ENCODE results near the gene PSMC4.
A peak's percentile ranks its signal among the peaks of the same experiment; 100 is the strongest.
"Not testable (repeated sequence)": the region's sequence is repeated elsewhere in the genome, so short reads cannot be mapped to it uniquely, and the experiment has no call there.

Gene PSMC4

GRCh38 chr19:39953915-39954314 lies 17.1 kb upstream of the PSMC4 start:
- peak; percentile 15 for ATAC-seq (replicated peaks)
- H3K4me1 Mint-ChIP-seq (ENCODE audit: low read depth in 2 of 2): peaks cover 33 to 50% of the 10 kb centered on the region in 2 donors
- peaks cover 2 to 7% of the 10 kb centered on the region in 2 donors for H3K9me3 Mint-ChIP-seq

GRCh38 chr19:39957886-39958285 lies 13.1 kb upstream of the PSMC4 start:
- not testable (repeated sequence) for H3K27ac Mint-ChIP-seq

More at GRCh38 chr19:39953915-39954314, 17.1 kb upstream of the PSMC4 start:
- no peaks in the 10 kb centered on the region for H3K27me3 Mint-ChIP-seq
- H3K27ac Mint-ChIP-seq: peak overlapping the region; percentile 92 to 94
- H3K36me3 Mint-ChIP-seq (ENCODE audit: insufficient read depth): peaks cover 6% of the 10 kb centered on the region
- H3K4me3 Mint-ChIP-seq: peak overlapping the region; percentile 22 to 47
- no peak for DNase-seq

GRCh38 chr19:39958942-39959341 lies 12.0 kb upstream of the PSMC4 start:
- H3K36me3 Mint-ChIP-seq (ENCODE audit: insufficient read depth); H3K27me3 Mint-ChIP-seq; ATAC-seq (replicated peaks); H3K9me3 Mint-ChIP-seq; DNase-seq: not testable (repeated sequence)
- Mint-ChIP-seq H3K4me1 (ENCODE audit: low read depth in 2 of 2) (peaks cover 6 to 15% of the 10 kb centered on the region in 2 donors), H3K4me3 (peak overlapping the region in 1 of 2 donors; percentile 54), H3K27ac (peak overlapping the region; percentile 49)

More at GRCh38 chr19:39957886-39958285, 13.1 kb upstream of the PSMC4 start:
- not testable (repeated sequence) for DNase-seq; H3K9me3 Mint-ChIP-seq; H3K36me3 Mint-ChIP-seq (ENCODE audit: insufficient read depth); H3K27me3 Mint-ChIP-seq; H3K4me3 Mint-ChIP-seq; ATAC-seq (replicated peaks)
- peaks cover 14 to 25% of the 10 kb centered on the region in 2 donors for H3K4me1 Mint-ChIP-seq (ENCODE audit: low read depth in 2 of 2)

- not testable (repeated sequence) for H3K27me3 Mint-ChIP-seq; DNase-seq; H3K9me3 Mint-ChIP-seq; H3K4me3 Mint-ChIP-seq; ATAC-seq (replicated peaks); H3K36me3 Mint-ChIP-seq (ENCODE audit: insufficient read depth)
- Mint-ChIP-seq H3K4me1 (ENCODE audit: low read depth in 2 of 2) (peaks cover 6 to 10% of the 10 kb centered on the region in 2 donors), H3K27ac (peak overlapping the region in 1 of 2 donors; percentile 49)
These were observed 11.6 kb upstream of the PSMC4 start for GRCh38 chr19:39959407-39959806.

- ATAC-seq (replicated peaks) (no peak), DNase-seq (no peak)
- Mint-ChIP-seq H3K27ac (no peak overlapping the region), H3K36me3 (ENCODE audit: insufficient read depth) (no peaks in the 10 kb centered on the region), H3K4me3 (no peak overlapping the region), H3K27me3 (no peaks in the 10 kb centered on the region), H3K9me3 (no peaks in the 10 kb centered on the region), H3K4me1 (ENCODE audit: low read depth in 2 of 2) (peaks cover 7 to 13% of the 10 kb centered on the region in 2 donors)
These were observed 7.1 kb upstream of the PSMC4 start for GRCh38 chr19:39963898-39964297.

GRCh38 chr19:39966617-39967016 lies 4.3 kb upstream of the PSMC4 start:
- Mint-ChIP-seq H3K27me3 (no peaks in the 10 kb centered on the region), H3K4me3 (no peak overlapping the region), H3K4me1 (ENCODE audit: low read depth in 2 of 2) (peaks cover 28 to 34% of the 10 kb centered on the region in 2 donors), H3K27ac (no peak overlapping the region), H3K36me3 (ENCODE audit: insufficient read depth) (peaks cover 16% of the 10 kb centered on the region), H3K9me3 (no peaks in the 10 kb centered on the region)
- DNase-seq: no peak
- no peak for ATAC-seq (replicated peaks)

GRCh38 chr19:39967561-39967960 lies 3.4 kb upstream of the PSMC4 start:
- ATAC-seq (replicated peaks) (no peak), DNase-seq (no peak)
- no peak overlapping the region for H3K27ac Mint-ChIP-seq
- no peak overlapping the region for H3K4me3 Mint-ChIP-seq
- peaks cover 20% of the 10 kb centered on the region for H3K36me3 Mint-ChIP-seq (ENCODE audit: insufficient read depth)
- H3K4me1 Mint-ChIP-seq (ENCODE audit: low read depth in 2 of 2): peaks cover 30 to 38% of the 10 kb centered on the region in 2 donors
- H3K27me3 Mint-ChIP-seq: no peaks in the 10 kb centered on the region
- H3K9me3 Mint-ChIP-seq: no peaks in the 10 kb centered on the region

- H3K4me3 Mint-ChIP-seq: peak overlapping the region; percentile 95 to 96
- no peak for ATAC-seq (replicated peaks)
- peaks cover 35 to 41% of the 10 kb centered on the region in 2 donors for H3K4me1 Mint-ChIP-seq (ENCODE audit: low read depth in 2 of 2)
- H3K36me3 Mint-ChIP-seq (ENCODE audit: insufficient read depth): peaks cover 31% of the 10 kb centered on the region
- H3K9me3 Mint-ChIP-seq: no peaks in the 10 kb centered on the region
- peak overlapping the region; percentile 98 for H3K27ac Mint-ChIP-seq
- DNase-seq: no peak
- no peaks in the 10 kb centered on the region for H3K27me3 Mint-ChIP-seq
These were observed 2.2 kb upstream of the PSMC4 start for GRCh38 chr19:39968789-39969188.

- peak overlapping the region; percentile 98 for H3K27ac Mint-ChIP-seq
- H3K9me3 Mint-ChIP-seq: no peaks in the 10 kb centered on the region
- peak overlapping the region; percentile 95 to 96 for H3K4me3 Mint-ChIP-seq
- H3K36me3 Mint-ChIP-seq (ENCODE audit: insufficient read depth): peaks cover 35% of the 10 kb centered on the region
- no peaks in the 10 kb centered on the region for H3K27me3 Mint-ChIP-seq
- DNase-seq (no peak), ATAC-seq (replicated peaks) (no peak)
- peaks cover 37 to 43% of the 10 kb centered on the region in 2 donors for H3K4me1 Mint-ChIP-seq (ENCODE audit: low read depth in 2 of 2)
These were observed 1.7 kb upstream of the PSMC4 start for GRCh38 chr19:39969266-39969665.

GRCh38 chr19:39969681-39970424 lies 1.1 kb upstream of the PSMC4 start:
- peak in 1 of 3 experiments; percentile 20 for DNase-seq
- Mint-ChIP-seq H3K36me3 (ENCODE audit: insufficient read depth) (peaks cover 38% of the 10 kb centered on the region), H3K4me3 (peak overlapping the region; percentile 95 to 96), H3K27ac (peak overlapping the region; percentile 98), H3K4me1 (ENCODE audit: low read depth in 2 of 2) (peaks cover 37 to 43% of the 10 kb centered on the region in 2 donors), H3K27me3 (no peaks in the 10 kb centered on the region), H3K9me3 (no peaks in the 10 kb centered on the region)
- no peak for ATAC-seq (replicated peaks)

- ATAC-seq (replicated peaks) (peak; percentile 18), DNase-seq (no peak)
- H3K36me3 Mint-ChIP-seq (ENCODE audit: insufficient read depth): peaks cover 38% of the 10 kb centered on the region
- no peaks in the 10 kb centered on the region for H3K9me3 Mint-ChIP-seq
- peak overlapping the region; percentile 95 to 96 for H3K4me3 Mint-ChIP-seq
- H3K4me1 Mint-ChIP-seq (ENCODE audit: low read depth in 2 of 2): peaks cover 37 to 43% of the 10 kb centered on the region in 2 donors
- H3K27me3 Mint-ChIP-seq: no peaks in the 10 kb centered on the region
- H3K27ac Mint-ChIP-seq: peak overlapping the region; percentile 98
These were observed 615 bp upstream of the PSMC4 start for GRCh38 chr19:39970425-39970674.

- ATAC-seq (replicated peaks) (no peak), DNase-seq (no peak)
- Mint-ChIP-seq H3K27me3 (no peaks in the 10 kb centered on the region), H3K4me3 (peak overlapping the region; percentile 95 to 96), H3K4me1 (ENCODE audit: low read depth in 2 of 2) (peaks cover 37 to 43% of the 10 kb centered on the region in 2 donors), H3K36me3 (ENCODE audit: insufficient read depth) (peaks cover 47% of the 10 kb centered on the region), H3K9me3 (no peaks in the 10 kb centered on the region), H3K27ac (peak overlapping the region; percentile 98)
These were observed 543 bp downstream of the PSMC4 start for GRCh38 chr19:39971380-39972035.

GRCh38 chr19:39974377-39975155 lies 3.6 kb downstream of the PSMC4 start:
- DNase-seq (no peak), ATAC-seq (replicated peaks) (no peak)
- Mint-ChIP-seq H3K36me3 (ENCODE audit: insufficient read depth) (peaks cover 74% of the 10 kb centered on the region), H3K27me3 (no peaks in the 10 kb centered on the region), H3K4me1 (ENCODE audit: low read depth in 2 of 2) (peaks cover 29 to 35% of the 10 kb centered on the region in 2 donors), H3K9me3 (no peaks in the 10 kb centered on the region), H3K27ac (peak overlapping the region in 1 of 2 donors; percentile 55), H3K4me3 (no peak overlapping the region)
